Stimulated activated CD8-positive, alpha-beta memory T cell treated with anti-CD3 and anti-CD28 coated beads, Interleukin-12 subunit alpha, Interleukin-12 subunit beta, amount 100 ng/mL, for 24 hours (primary cell): ENCODE measurements around the gene FXYD2.

Experiments used
- DNase-seq: peaks from one replicate; pipeline ENCODE4 v3.0.0-alpha.2; 2020; ENCODE audit errors: extremely low read depth

Gene FXYD2

DNA sequence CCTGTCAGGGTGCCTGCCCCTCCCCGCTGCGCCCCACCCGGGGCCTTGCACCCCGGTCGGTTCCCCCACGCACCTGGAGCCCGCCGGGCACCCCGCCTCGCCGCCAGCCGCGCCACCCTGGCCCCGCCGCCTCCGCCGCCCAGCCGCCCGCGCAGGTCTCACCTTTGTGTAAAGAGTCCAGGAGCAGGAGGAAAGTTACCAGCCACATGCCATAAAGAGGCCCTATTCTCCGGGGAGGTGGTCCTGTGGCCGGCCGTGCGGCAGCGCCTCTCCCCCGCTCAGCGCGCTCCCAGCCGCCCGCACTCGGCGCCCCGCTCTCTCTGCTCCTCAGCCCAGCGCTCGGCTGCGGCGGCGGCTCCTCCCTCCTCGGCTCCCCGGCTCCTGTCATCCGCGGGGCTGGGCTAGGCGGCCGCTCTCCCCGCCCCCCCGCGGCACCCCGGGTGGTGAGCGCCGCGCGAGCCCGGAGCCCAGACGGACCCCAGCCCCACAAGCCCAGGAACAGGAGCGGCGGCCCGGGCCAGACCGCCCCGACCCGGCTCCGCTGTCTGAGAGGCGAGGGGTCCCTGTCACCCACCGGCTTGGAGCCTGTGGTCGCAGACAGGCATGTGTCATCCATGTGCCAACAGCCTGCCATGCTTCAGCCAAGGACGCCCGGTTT, 27.5 kb downstream of the FXYD2 start, which contains the start of gene DSCAML1:
DSCAML1 (minus strand) TSS at position 345 of the 658 bp plus-strand sequence; CDS start at position 208, 137 bp downstream.
- no peak for DNase-seq

DNA sequence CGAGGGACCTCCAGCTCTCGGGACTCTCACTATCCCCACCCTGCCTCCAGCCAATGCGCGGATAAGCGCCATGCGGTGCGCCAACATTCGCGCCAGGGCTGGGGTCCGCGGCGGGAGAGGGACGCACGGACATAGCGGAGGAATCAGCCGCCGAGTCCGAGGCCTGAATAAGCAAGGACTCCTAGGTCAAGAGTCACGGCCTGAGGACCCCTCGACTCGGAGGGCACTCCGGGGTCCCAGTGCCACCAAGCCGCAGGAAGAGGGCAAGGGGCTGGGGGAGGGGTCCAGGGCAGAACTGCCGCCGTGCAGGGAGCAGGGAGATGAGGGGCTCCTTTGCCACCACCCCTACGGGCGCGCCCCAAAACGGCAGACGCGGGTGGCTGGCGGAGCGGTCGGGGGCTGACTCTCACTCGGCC, 28.1 kb downstream of the FXYD2 start:
- DNase-seq = no peak

DNA sequence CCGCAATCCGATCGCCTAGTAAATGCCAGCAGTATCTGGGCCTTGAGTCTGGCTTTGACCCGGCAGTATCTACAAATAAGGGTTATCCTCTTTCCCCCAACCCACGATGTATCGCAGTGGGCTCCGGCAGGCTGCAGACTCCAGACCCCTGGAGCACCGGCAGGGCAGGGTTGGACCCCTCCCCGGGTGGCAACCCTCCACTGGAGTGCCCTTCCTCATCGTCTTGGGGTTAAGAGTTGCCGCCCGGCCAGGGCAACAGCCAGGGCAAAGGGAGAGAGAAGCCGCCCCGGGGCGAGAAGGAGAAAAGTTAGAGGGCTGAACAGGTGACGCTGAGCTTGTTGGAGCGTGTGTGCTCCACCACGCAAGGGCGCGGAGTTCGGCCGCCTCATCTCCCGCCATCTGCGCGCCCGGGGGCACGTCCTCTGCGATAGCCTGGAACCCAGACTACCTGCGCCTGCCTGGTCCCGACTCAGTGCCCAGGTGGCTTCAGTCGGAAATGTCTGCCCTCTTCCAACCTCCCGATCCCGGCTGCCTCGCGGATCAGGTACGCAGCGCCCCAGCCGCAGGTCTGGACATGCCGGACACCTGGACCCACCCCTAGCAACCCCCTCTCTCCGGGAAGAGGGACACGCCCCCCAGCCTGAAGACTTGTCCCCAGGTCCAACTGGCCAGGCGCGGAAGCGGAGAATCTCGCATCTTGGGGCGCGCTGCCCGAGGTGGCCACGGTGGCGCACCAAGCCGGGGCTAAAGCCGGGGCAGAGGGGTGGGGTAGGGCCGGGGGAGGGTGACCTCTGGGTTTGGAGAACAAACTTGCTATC, 28.7 kb downstream of the FXYD2 start:
- no peak for DNase-seq

DNA sequence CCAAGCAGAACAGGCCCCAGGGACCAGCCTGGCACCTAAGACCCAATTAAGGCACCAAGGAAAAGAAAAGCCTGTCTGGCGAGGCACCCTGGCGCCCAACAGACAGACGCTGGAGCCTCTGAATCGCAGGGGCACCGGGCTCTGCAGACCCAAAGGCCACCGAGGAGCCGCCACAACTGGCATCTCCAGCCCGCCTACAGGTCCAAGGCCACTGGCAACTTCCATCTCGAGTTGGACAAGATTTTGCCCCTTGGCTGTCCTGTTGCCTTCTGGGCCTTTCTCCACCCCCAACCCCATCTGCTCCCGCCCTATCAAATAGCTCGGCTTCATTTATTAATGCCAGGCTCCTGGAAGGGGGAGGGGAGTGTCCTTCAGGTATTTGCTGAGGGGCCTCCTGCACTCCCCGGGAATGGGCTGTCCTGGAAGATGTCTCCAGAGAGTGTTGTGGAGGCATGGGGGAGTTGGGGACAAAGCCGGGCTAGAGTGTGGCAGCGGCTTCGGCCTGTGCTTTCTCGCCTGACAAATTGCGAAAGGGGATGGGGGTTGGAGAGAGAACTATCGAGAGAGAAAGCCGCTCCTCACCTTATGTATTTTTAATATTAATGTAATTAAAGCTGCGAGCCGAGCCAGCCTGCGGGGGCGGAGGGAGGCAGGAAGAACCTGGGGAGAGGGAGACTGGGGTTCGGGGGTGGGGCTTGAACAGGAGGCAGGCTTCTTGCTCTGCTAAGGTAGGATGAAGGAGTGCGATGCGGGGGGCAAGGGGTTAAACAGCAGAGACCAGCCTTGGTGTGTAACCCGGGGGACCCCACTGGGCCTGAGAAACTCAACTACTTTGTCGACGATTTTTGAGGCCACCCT, 29.5 kb downstream of the FXYD2 start:
- DNase-seq = no peak

DNA sequence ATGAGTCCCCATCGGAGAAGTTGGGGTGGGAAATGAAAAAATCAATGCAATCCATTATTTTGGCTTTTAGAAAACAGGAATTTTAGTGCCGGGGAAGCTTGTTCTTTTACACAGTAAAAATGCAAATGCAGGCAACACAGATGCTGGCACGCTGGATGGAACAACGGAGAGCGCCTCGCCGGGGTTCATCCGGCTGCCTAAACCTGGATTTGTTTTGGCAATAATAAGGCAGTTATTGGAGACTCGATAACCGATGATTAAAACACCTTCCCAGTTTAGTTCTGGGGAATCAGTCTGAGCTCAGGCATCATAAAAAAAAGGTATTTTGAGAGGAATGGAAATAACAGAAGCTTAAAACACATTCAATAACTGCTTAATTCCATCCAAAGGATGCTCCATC, 30.4 kb downstream of the FXYD2 start:
- no peak for DNase-seq

DNA sequence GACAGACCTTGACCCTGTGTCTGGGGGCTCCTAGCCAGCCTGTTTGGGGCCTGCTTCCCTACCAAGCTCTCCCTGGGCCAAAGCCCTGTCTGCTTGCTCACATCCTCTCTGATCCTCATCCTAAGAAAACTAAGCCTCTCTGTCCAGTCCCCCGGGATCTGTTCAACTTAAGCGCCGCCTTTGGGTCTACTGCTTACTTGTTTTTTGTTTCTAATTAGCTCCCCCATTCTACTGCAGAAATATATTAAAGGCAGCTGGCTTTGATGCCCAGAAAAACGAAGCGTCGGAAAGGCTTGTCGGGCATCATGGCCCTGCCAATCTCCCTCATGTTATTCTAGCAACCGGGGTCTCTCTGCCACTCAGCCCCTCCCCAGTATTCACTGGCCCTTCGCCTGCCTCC, 31.0 kb downstream of the FXYD2 start:
- no peak for DNase-seq

DNA sequence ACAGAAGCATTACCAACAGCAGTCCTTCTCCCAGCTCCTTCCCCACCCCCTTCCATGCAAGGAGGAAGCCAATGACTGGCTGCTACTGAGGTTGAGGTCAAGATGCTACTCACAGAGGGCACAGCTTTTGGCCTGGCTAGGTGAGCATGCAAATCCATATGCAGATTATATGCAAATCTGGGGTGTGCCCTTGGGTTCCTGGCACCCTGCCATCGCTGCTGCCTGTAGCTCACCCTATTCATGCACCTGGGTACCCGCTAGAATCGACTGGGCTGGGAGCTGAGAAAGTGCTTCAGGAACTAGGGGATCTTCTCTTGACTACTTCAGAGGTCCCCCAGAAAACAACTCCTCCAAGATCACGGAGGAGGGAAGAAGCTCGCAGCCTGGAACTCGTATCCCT, 31.6 kb downstream of the FXYD2 start:
- DNase-seq = no peak

DNA sequence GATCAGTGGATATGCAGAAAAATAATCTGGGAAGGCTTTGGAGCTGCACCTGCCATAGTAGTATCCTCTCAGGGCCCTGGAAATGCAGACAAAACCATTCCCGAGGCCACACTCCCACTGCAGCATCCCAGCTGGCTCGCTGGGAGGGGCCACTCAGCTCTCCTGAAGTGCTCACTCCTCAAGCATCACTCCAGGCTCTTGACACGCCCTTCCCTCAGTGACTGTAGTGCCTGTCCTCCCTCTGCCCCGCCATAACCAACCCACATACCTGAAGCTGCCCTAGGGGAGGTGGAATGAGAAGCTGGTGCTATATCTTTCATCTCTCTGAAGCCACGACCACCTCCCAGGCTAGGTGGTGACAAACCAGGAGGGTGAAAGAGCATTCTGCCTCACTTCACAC, 32.3 kb downstream of the FXYD2 start:
- DNase-seq = no peak

DNA sequence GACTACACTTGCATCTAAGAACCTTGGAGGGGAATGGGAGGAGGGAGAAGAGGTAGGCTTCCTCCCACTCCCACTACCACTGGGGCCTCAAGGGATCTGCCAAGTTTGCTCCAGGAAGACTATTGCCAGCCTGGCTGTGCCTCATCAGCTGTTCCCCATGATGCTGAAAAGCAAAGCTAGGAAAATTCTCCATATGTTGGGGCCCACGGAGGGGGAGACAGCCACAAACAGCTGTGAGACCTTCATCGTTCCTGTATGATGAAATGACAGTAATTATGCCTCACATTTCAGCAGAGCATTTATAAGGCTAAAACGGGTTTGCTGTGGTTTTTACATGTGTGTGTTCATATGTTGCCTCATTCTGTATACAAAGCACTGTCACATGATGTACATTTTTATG, 34.3 kb downstream of the FXYD2 start:
- no peak for DNase-seq

DNA sequence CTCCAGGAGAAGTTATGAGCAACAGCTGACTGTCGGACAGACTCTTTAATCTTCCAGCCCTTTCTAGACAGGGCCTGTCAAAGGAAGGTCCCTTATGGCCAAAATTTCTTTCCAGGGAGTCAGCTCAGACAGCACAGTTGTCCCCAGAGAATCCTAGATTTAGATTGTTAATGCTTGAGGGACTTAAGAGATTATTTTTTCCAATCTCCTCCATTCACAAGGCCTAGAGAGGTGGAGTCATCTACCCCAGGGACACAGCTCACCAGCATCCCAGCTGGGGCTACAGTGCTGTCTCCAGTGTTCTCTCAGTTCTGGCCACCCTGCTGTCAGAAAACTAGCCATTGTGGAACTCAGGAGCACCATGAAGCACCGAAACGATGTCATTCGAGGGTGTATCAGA, 35.3 kb downstream of the FXYD2 start:
- no peak for DNase-seq

DNA sequence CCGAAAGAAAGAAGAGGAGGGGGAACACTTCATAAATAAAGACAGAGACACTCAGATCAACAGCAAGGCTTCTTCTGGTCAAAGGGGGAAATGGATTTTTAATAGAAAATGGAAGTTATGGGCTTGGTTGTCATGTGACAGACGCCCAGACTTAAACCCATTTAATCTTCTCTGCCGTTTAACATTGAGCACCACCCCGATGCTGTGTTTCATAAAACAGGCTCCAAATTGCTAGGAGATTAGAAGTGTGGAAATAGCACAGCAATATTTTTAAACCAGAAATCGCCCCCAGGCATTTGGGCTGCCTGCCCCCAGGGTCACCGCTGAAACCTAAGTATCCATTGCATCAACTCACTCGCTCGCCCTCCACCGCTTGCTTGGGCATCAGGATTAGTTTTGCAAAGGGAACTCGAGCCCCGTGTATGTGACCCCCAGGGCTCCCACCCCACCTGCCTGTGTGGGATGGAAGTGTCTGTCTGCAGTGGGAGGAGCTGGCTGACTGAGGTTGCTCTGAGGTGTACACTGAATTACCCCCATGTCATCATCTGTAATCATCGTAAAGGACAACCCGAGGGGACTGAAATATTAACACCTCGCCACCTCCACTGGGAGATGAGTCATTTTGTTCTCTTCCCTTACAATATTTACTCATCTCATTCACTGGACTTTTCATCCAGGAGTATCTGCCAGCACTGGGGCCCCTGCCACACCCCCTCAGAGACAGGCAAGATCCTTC, 38.2 kb downstream of the FXYD2 start:
- no peak for DNase-seq

DNA sequence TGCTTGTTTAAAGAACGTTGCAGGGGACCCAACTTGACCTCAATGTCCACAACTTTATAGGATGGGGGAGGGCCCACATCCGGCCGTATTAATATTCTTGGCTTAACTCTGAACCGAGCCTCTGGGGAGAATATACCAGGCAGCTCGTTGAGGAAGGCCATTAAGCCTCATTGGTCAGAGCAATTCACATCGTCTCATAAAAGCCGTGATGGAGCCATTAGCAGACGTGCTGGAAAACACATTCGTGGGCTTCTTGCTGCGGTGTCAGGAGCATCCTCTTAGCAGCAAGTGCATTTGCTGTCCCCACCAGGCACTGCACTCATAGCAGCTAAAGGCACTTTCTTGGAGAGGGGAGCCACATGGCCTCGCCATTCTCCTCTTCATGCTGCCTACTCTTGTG, 42.4 kb downstream of the FXYD2 start:
- DNase-seq = no peak

DNA sequence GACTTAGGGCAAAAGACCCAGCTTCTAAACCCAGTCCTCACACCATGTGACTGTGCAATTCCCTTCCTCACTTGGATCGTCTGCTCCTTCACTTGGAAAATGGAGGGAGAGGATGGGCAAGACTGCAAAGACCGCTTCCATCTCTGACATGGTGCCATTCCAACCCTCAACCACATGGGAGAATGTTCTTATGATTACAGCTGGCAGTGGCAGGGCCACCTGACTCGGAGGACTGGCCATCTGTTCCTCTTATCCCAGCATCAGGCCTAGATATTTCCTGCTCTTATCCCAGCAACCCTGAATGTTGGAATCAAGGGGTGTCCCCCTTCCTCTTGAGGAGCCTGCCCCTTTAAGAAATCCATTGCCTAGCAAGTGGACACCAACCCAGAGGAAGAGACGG, 42.9 kb downstream of the FXYD2 start:
- no peak for DNase-seq

DNA sequence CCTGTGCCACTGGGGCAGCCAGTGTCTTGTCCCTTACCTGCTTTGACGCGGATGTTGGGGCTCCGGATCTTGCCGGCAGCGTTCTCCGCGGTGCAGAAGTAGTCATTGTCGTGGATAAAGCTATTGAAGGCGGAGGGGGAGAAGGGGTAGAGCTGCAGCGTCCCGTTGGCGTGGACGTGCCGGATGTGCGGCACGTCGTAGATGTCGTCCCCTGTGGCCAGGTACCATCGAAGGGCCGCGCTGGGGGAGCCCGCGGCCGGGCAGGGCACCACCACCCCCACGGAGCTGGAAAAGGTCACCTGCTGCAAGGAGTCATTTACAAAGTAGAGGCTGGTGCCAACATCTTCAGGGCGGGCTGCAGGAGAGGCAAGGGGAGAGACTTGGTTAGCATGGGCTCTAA, 44.1 kb downstream of the FXYD2 start:
- no peak for DNase-seq

DNA sequence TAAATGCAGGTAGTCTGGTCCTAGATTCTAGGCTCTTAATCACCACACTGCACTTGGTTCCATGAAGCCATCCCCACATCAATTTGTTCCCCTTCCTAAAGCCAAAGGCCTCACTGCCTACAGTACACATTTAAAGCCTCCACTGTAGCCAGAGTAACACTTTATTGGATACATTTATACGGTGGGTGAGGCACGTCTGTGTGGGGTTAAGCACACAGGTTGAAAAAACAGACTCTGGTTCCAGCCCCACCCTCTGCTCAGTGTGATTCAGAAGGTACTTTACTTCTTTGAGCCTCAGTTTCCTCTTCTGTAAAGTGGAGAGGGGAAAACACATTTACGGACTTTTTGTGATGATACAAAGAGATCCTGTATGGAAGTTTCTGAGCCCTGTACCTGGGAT, 50.0 kb downstream of the FXYD2 start:
- DNase-seq = no peak

DNA sequence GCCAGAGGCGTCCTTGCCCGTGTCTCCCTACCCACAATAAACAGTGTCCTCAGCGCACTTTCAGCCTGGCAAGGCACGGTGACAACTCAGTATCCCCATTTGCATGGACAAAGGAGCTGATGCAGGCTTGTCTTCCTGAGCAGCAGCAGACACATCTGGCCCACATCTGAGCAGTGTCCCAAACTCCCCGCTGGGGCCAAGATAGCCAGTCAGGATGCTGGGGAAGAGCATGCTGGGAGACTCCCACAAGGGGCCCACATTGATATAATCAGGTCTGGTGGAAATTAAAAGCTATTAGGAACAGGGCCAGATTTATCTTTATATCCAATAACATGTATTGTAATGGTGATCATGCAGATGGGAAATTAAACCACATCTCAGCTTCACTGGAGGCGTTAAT, 52.2 kb downstream of the FXYD2 start:
- no peak for DNase-seq

DNA sequence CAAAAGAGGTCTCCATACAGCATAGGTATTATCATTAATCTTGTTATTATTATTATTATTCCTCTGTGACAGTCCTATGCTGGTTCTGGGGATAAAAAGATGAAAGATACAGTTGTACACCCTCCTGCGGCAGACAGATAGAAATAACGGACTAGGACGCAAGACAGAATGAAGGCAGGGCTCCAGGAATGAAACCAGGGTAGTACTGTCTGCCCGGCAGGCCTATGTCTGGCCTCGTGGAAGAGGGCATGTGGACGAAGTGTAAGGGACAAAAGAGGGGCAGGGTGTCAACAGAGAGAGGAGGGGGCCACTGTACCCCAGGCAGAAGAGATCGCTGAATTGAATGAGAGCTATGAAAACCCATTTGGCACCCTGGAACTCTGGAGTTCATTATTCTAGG, 52.7 kb downstream of the FXYD2 start:
- DNase-seq = no peak

DNA sequence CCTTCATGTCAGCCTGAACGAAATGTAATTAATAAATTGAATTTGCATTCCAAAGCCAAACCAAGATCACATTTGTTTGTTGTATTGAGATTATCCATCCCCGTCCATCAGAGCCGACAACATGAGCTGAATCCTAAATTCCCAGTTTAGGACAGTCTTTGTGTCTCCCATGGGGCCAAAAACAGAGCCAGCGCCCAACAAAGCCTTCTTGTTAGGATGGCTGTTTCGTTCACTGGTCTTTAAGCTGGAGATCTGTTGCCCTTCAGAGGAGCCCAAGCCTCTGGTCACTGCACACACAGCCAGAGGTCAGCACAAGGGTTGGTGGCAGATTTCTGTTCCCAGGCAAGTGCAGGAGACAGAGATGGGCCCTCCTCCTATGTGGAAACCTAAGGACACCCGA, 53.3 kb downstream of the FXYD2 start:
- DNase-seq = no peak

DNA sequence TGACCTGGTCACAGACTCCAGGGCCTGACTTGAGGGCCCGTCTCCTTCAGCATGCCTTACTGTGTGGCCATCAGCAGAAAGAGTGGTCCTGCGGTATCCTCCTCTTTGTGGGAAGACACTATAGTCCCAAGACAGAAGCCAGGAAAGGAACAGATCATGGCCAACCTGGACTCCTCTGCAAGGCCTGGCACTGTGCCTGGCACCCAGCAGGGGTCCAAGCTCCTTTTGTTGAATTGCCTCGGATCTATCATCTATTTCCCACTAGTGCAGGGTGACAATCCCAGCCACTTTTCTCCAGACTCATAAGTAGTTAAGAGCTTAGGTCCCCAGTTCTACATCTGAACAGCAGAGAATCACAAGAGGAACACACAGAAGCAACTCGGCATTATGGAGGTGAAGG, 54.5 kb downstream of the FXYD2 start:
- DNase-seq = no peak
